ENCODE results near the gene LIN7B. TPM values are rescaled to one million over a fixed set of nuclear protein-coding genes. Genes with fewer than 3 reads are reported as not detected.

The LIN7B gene
- total RNA-seq, 2 donors from 2014 or later = 9.5 to 14.9 TPM

- no peaks in the 10 kb centered on the region for H3K9me3 Mint-ChIP-seq
These were observed 2.8 kb upstream of the LIN7B start for GRCh38 chr19:49111218-49111998.

GRCh38 chr19:49114630-49115363 lies 627 bp downstream of the LIN7B start:
- Mint-ChIP-seq H3K4me3 (peak overlapping the region; percentile 57), H3K4me1 (peaks cover 13% of the 10 kb centered on the region), H3K27me3 (ENCODE audit: insufficient read depth) (peaks cover 20% of the 10 kb centered on the region), H3K9me3 (no peaks in the 10 kb centered on the region), H3K36me3 (ENCODE audit: low read depth) (peaks cover 4% of the 10 kb centered on the region), H3K27ac (peak overlapping the region; percentile 35)
- TF ChIP-seq CTCF (conservative IDR thresholded peaks at IDR 0.05) = no peak
- WGBS, 2 experiments (ENCODE audit: insufficient coverage in 1 of 2, insufficient read length in 1 of 2) = 8 to 12% methylated on average over 28 to 68 of the region's 68 CpGs
- DNase-seq = peak; percentile 88
- peak overlapping the region; percentile 75 for H3K4me3 ChIP-seq (ENCODE audit: low read length)
- peaks cover 5% of the 10 kb centered on the region for H3K27me3 ChIP-seq (ENCODE audit: control insufficient read depth, insufficient read depth, low read length, poor library complexity, severe bottlenecking)
- H3K36me3 ChIP-seq (ENCODE audit: control insufficient read depth, insufficient read depth, low read length) = peaks cover 2% of the 10 kb centered on the region
- no peak overlapping the region for H3K9ac ChIP-seq (ENCODE audit: extremely low read depth, low read length, poor library complexity, severe bottlenecking)
- no peaks in the 10 kb centered on the region for H3K9me3 ChIP-seq (ENCODE audit: control insufficient read depth, low read length)
- no peak overlapping the region for H3K27ac ChIP-seq (ENCODE audit: low read depth, low read length)
- no peaks in the 10 kb centered on the region for H3K4me1 ChIP-seq (ENCODE audit: control insufficient read depth, insufficient read depth, low read length)

More at GRCh38 chr19:49111218-49111998, 2.8 kb upstream of the LIN7B start:
- Histone ChIP-seq H3K36me3 (ENCODE audit: control insufficient read depth, insufficient read depth, low read length) (peaks cover 34% of the 10 kb centered on the region), H3K27me3 (ENCODE audit: control insufficient read depth, insufficient read depth, low read length, poor library complexity, severe bottlenecking) (no peaks in the 10 kb centered on the region), H3K27ac (ENCODE audit: low read depth, low read length) (no peak overlapping the region), H3K4me1 (ENCODE audit: control insufficient read depth, insufficient read depth, low read length) (no peaks in the 10 kb centered on the region), H3K9me3 (ENCODE audit: control insufficient read depth, low read length) (no peaks in the 10 kb centered on the region), H3K4me3 (ENCODE audit: low read length) (no peak overlapping the region), H3K9ac (ENCODE audit: extremely low read depth, low read length, poor library complexity, severe bottlenecking) (no peak overlapping the region)
- Mint-ChIP-seq H3K27me3 (ENCODE audit: insufficient read depth) (peaks cover 8% of the 10 kb centered on the region), H3K4me1 (peaks cover 10% of the 10 kb centered on the region), H3K36me3 (ENCODE audit: low read depth) (peaks cover 30% of the 10 kb centered on the region), H3K27ac (no peak overlapping the region), H3K4me3 (no peak overlapping the region)
- TF ChIP-seq CTCF (conservative IDR thresholded peaks at IDR 0.05) = no peak
- DNase-seq = no peak
- WGBS, 2 experiments (ENCODE audit: insufficient coverage in 1 of 2, insufficient read length in 1 of 2) = 84 to 94% methylated on average over 7 to 10 of the region's 11 CpGs

GRCh38 chr19:49116544-49116943 lies 2.4 kb downstream of the LIN7B start:
- WGBS, 2 experiments (ENCODE audit: insufficient coverage in 1 of 2, insufficient read length in 1 of 2) = 100% methylated on average over 1 of the region's 1 CpG; no CpG with 5 or more reads in 1 of the 2 experiments

More at GRCh38 chr19:49116544-49116943, 2.4 kb downstream of the LIN7B start:
- Mint-ChIP-seq H3K27ac (no peak overlapping the region), H3K4me1 (peaks cover 13% of the 10 kb centered on the region), H3K9me3 (no peaks in the 10 kb centered on the region), H3K27me3 (ENCODE audit: insufficient read depth) (peaks cover 35% of the 10 kb centered on the region), H3K4me3 (peak overlapping the region; percentile 69), H3K36me3 (ENCODE audit: low read depth) (peaks cover 4% of the 10 kb centered on the region)
- no peak overlapping the region for H3K9ac ChIP-seq (ENCODE audit: extremely low read depth, low read length, poor library complexity, severe bottlenecking)
- DNase-seq = no peak
- no peak overlapping the region for H3K4me3 ChIP-seq (ENCODE audit: low read length)
- TF ChIP-seq CTCF (conservative IDR thresholded peaks at IDR 0.05) = no peak
- H3K36me3 ChIP-seq (ENCODE audit: control insufficient read depth, insufficient read depth, low read length) = no peaks in the 10 kb centered on the region
- H3K4me1 ChIP-seq (ENCODE audit: control insufficient read depth, insufficient read depth, low read length) = no peaks in the 10 kb centered on the region
- H3K27ac ChIP-seq (ENCODE audit: low read depth, low read length) = no peak overlapping the region
- H3K9me3 ChIP-seq (ENCODE audit: control insufficient read depth, low read length) = no peaks in the 10 kb centered on the region
- peaks cover 20% of the 10 kb centered on the region for H3K27me3 ChIP-seq (ENCODE audit: control insufficient read depth, insufficient read depth, low read length, poor library complexity, severe bottlenecking)
